GM23248 (cell line): ENCODE measurements around the gene PYY. TPM values are rescaled to one million over a fixed set of nuclear protein-coding genes. Genes with fewer than 3 reads are reported as not detected.
A peak's percentile ranks its signal among the peaks of the same experiment; 100 is the strongest.
"Not testable (repeated sequence)": the region's sequence is repeated elsewhere in the genome, so short reads cannot be mapped to it uniquely, and the experiment has no call there.

Experiments used
- DNase-seq: peaks from one replicate; pipeline ENCODE4 v3.0.0-alpha.2; 2015
- H2AFZ ChIP-seq: fragments of 200-600 bp; sonication (generic); 2 replicates; pipeline ENCODE4 v1.6.1; 2016; ENCODE audit warnings: antibody characterized with exemption
- H3F3A ChIP-seq: fragments of 200-600 bp; sonication (generic); 2 replicates; pipeline ENCODE4 v1.6.1; 2016; ENCODE audit warnings: mild to moderate bottlenecking, antibody characterized with exemption, mixed run types; ENCODE audit not compliant: insufficient read depth
- H3K27ac ChIP-seq: fragments of 200-600 bp; sonication (generic); 2 replicates; pipeline ENCODE4 v1.5.1; 2016; ENCODE audit warnings: mild to moderate bottlenecking
- H3K27me3 ChIP-seq: fragments of 200-600 bp; sonication (generic); replicated peaks from 2 replicates; pipeline ENCODE4 v1.6.1; 2016; ENCODE audit warnings: mild to moderate bottlenecking; ENCODE audit not compliant: insufficient read depth
- H3K36me3 ChIP-seq: fragments of 200-600 bp; sonication (generic); 2 replicates; pipeline ENCODE4 v1.6.1; 2016; ENCODE audit warnings: low read depth, mild to moderate bottlenecking
- H3K4me1 ChIP-seq: fragments of 200-600 bp; sonication (generic); 2 replicates; pipeline ENCODE4 v1.6.1; 2016; ENCODE audit warnings: mild to moderate bottlenecking; ENCODE audit not compliant: insufficient read depth
- H3K4me2 ChIP-seq: fragments of 200-600 bp; sonication (generic); one replicate; pipeline ENCODE4 v1.6.1; 2016; ENCODE audit warnings: mild to moderate bottlenecking; ENCODE audit not compliant: unreplicated experiment
- H3K4me3 ChIP-seq: fragments of 200-600 bp; sonication (generic); 2 replicates; pipeline ENCODE4 v1.5.1; 2016; ENCODE audit warnings: mild to moderate bottlenecking
- H3K79me2 ChIP-seq: fragments of 200-600 bp; sonication (generic); 2 replicates; pipeline ENCODE4 v1.6.1; 2016; ENCODE audit warnings: mild to moderate bottlenecking; ENCODE audit not compliant: insufficient read depth
- H3K9ac ChIP-seq: fragments of 200-600 bp; sonication (generic); 2 replicates; pipeline ENCODE4 v1.6.1; 2016; ENCODE audit warnings: mild to moderate bottlenecking
- H3K9me2 ChIP-seq: fragments of 200-600 bp; sonication (generic); 2 replicates; pipeline ENCODE4 v1.6.1; 2016; ENCODE audit warnings: mixed run types, mild to moderate bottlenecking, moderate library complexity; ENCODE audit not compliant: insufficient read depth
- H3K9me3 ChIP-seq: fragments of 200-600 bp; sonication (generic); one replicate; pipeline ENCODE4 v1.6.1; 2017; ENCODE audit warnings: low read depth
- H4K20me1 ChIP-seq: fragments of 200-600 bp; sonication (generic); 2 replicates; pipeline ENCODE4 v1.6.0; 2016; ENCODE audit not compliant: insufficient read depth
- EZH2 ChIP-seq: fragments of 200-600 bp; sonication (generic); IDR thresholded peaks from 2 replicates; pipeline ENCODE4 v1.6.1; 2018; ENCODE audit warnings: antibody characterized with exemption, mild to moderate bottlenecking; ENCODE audit not compliant: insufficient read depth, poor library complexity, severe bottlenecking
- EZH2phosphoT487 ChIP-seq: fragments of 200-600 bp; sonication (generic); IDR thresholded peaks from 2 replicates; pipeline ENCODE4 v1.6.1; 2018; ENCODE audit warnings: antibody characterized with exemption, moderate library complexity, mild to moderate bottlenecking, low read depth; ENCODE audit not compliant: insufficient read depth
- WGBS, 2 experiments: methylation state at CpG; one replicate each; pipeline ENCODE4 v1.1.6; 2015 to 2017; ENCODE audit warnings: low lambda C conversion rate in 2 of 2, low coverage in 1 of 2; ENCODE audit errors: missing lambda C conversion rate in 2 of 2; 5-methylcytosine and 5-hydroxymethylcytosine counted together
- in situ Hi-C: fragments of 300-500 bp; cut with MboI; formaldehyde crosslinking; loops from 2 replicates; pipeline ENCODE4 v1.15.0; 2020
- polyA plus RNA-seq: library from polyadenylated mRNA; unstranded; fragments of >200 nt; fragmentation: Nextera tagmentation; extraction: Ambion mirVana; gene quantifications from 2 replicates; pipeline ENCODE4 v1.2.1, GENCODE V29; 2016
- total RNA-seq: library from RNA; depleted of rRNA; stranded (reverse); fragments of >200 nt; shearing (Covaris generic); gene quantifications from 2 replicates; pipeline ENCODE4 v1.2.3, GENCODE V29; 2014

The PYY gene
- total and polyA plus RNA-seq, 2 experiments from 2014 or later, result not detected

DNA sequence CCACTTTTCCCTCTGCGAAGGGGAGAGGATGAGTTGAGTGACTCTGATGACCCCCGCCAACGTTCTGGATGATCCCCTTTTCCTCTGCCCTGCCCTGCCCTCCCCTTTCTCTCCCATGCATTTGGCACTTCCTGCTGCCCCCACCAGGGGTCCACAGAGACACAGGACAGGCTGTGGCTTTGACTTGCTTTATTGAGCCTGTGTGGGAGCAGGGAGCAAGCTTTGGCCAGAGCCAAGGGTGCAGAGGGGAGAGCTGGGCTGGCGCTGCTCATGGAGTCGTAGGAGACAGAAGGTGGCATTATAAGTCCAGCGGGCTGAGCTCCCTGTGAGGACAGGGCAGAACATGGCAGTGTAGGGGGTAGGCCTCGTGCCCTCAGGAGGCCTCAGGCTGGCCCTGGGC lies 13.1 kb downstream of the PYY start:
- Histone ChIP-seq H3F3A (no peaks in the 10 kb centered on the region; the same call in 1 of the 2 replicates), H3K4me3 (no peak overlapping the region), H3K4me1 (peaks cover 22% of the 10 kb centered on the region), H3K9me2 (no peaks in the 10 kb centered on the region), H3K9ac (no peak overlapping the region), H2AFZ (no peak overlapping the region), H3K36me3 (no peaks in the 10 kb centered on the region), H3K9me3 (no peaks in the 10 kb centered on the region), H3K79me2 (no peaks in the 10 kb centered on the region), H3K27ac (no peak overlapping the region), H3K4me2 (no peak overlapping the region), H3K27me3 (no peaks in the 10 kb centered on the region), H4K20me1 (no peaks in the 10 kb centered on the region)
- in situ Hi-C loops, result no loop called here
- WGBS, 2 experiments, result 77 to 84% methylated on average over 6 to 7 of the region's 7 CpGs
- DNase-seq, result peak; percentile 59
- TF ChIP-seq EZH2phosphoT487 (no peak), EZH2 (no peak)

DNA sequence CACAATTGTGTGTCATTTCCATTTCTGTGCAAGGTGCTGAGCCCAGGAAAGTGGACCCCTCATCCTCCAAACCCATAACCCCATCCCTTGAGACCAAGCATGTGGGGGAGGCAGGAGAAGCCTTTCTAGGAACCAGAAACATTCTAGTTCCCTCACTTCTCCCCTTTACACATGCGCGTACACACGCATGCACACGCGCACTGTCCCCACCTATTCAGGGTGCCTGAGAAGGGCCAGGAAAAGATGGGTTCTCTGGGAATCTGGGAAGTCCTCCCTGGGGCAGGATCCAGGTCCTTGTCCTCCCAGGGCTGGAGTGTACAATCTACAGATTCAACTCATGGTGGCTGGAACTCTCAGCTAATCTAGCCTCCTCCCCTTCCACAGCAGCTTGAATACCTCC lies 13.9 kb downstream of the PYY start:
- Histone ChIP-seq H3F3A (no peaks in the 10 kb centered on the region; the same call in 1 of the 2 replicates), H3K9me3 (no peaks in the 10 kb centered on the region), H3K36me3 (no peaks in the 10 kb centered on the region), H3K9ac (no peak overlapping the region), H3K4me2 (no peak overlapping the region), H3K4me3 (no peak overlapping the region), H2AFZ (no peak overlapping the region), H3K4me1 (peaks cover 18% of the 10 kb centered on the region), H4K20me1 (no peaks in the 10 kb centered on the region), H3K79me2 (no peaks in the 10 kb centered on the region), H3K27me3 (no peaks in the 10 kb centered on the region), H3K27ac (no peak overlapping the region), H3K9me2 (no peaks in the 10 kb centered on the region)
- 100% methylated on average over 5 of the region's 5 CpGs for WGBS, 2 experiments
- DNase-seq, result no peak
- no peak for TF ChIP-seq EZH2
- in situ Hi-C loops, result no loop called here

DNA sequence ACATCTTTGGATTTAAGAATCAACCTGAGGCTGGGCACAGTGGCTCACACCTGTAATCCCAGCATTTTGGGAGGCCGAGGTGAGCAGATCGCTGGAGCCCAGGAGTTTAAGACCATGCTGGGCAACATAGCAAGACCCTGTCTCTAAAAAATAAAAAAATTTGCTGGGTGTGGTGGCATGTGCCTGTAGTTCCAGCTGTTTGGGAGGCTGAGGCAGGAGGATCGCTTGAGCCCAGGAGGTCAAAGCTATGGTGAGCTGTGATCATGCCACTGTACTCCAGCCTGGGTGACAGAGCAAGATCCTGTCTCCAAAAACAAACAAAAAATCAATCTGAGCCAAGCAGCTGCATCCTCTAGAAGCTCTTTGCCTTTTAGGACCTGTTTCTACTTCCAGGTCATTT lies 14.3 kb downstream of the PYY start:
- H3K9me3 ChIP-seq, H3K9me2 ChIP-seq, H3K36me3 ChIP-seq, H3K27ac ChIP-seq, in situ Hi-C loops, H3K4me3 ChIP-seq, DNase-seq, H3K9ac ChIP-seq, H2AFZ ChIP-seq, H3K4me2 ChIP-seq, H4K20me1 ChIP-seq, H3K79me2 ChIP-seq, H3F3A ChIP-seq, H3K27me3 ChIP-seq: not testable (repeated sequence)
- 94 to 98% methylated on average over 3 of the region's 3 CpGs for WGBS, 2 experiments
- peaks cover 18% of the 10 kb centered on the region for H3K4me1 ChIP-seq

DNA sequence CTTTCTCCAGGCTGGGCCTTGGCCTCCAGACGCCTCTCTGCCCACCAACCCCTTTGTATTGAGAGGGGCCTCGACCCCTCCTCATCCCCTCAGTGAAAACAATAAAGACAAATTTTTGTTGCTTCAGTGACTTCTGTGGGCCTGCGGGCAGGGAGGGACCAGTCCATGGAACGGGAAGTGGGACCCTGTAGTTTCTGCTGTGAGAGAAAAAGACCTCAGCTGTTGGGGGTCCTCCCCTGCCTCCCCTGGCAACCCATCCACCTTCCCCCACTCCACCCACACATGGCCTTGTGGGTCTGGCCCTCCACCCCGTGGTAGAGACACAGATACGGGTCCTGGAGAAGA lies 14.9 kb downstream of the PYY start:
- WGBS, 2 experiments, result 93 to 96% methylated on average over 4 to 6 of the region's 6 CpGs
- no peak for TF ChIP-seq EZH2
- TF ChIP-seq EZH2phosphoT487, result no peak
- no peaks in the 10 kb centered on the region for H3K27me3 ChIP-seq
- peaks cover 18% of the 10 kb centered on the region for H3K4me1 ChIP-seq
- H3K9ac ChIP-seq, result no peak overlapping the region
- no peaks in the 10 kb centered on the region for H3K79me2 ChIP-seq
- H3K27ac ChIP-seq, result no peak overlapping the region
- no peak overlapping the region for H3K4me3 ChIP-seq
- H2AFZ ChIP-seq, result no peak overlapping the region
- no peak for DNase-seq
- in situ Hi-C loops, result no loop called here
- no peaks in the 10 kb centered on the region for H3K9me2 ChIP-seq
- H3K36me3 ChIP-seq, result no peaks in the 10 kb centered on the region
- H4K20me1 ChIP-seq, result no peaks in the 10 kb centered on the region
- H3F3A ChIP-seq, result no peaks in the 10 kb centered on the region; the same call in 1 of the 2 replicates
- no peaks in the 10 kb centered on the region for H3K9me3 ChIP-seq
- no peak overlapping the region for H3K4me2 ChIP-seq

DNA sequence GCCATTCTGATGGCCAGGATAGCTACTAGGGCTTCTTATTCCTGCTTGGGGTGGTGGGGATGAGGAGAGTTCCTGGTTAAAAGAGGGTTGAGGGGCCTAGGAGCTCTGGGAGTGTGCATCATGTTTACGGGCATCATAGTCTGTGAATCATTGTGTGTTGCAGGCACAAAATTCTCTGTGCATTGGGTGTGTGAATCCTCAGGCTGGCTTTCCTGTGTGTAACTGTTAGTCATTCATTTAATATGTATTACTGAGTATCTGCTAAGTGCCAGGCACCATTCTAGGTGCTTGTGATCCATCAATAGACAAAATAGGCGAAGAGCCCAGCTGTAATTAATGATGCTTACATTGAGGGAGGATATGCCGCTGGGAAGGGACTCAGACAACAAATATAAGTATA lies 17.3 kb downstream of the PYY start:
- Histone ChIP-seq H2AFZ (peak overlapping the region; percentile 72; the same call in 1 of the 2 replicates), H3K4me1 (peaks cover 18% of the 10 kb centered on the region), H3K4me3 (no peak overlapping the region), H3K9ac (peak overlapping the region; percentile 62), H3K79me2 (no peaks in the 10 kb centered on the region), H3F3A (no peaks in the 10 kb centered on the region; the same call in 1 of the 2 replicates), H3K9me2 (no peaks in the 10 kb centered on the region), H3K4me2 (peak overlapping the region; percentile 73), H3K27ac (peak overlapping the region; percentile 68), H3K9me3 (no peaks in the 10 kb centered on the region), H3K27me3 (no peaks in the 10 kb centered on the region), H4K20me1 (no peaks in the 10 kb centered on the region), H3K36me3 (no peaks in the 10 kb centered on the region)
- DNase-seq, result peak; percentile 89
- WGBS, 2 experiments, result 8% methylated on average over 3 of the region's 3 CpGs
- in situ Hi-C loops, result no loop called here
- no peak for TF ChIP-seq EZH2phosphoT487
- TF ChIP-seq EZH2, result no peak
